Left ventricle myocardium inferior (tissue), 1 donor: ENCODE measurements around the gene SPN. TPM values are rescaled to one million over a fixed set of nuclear protein-coding genes. Genes with fewer than 3 reads are reported as not detected.
A peak's percentile ranks its signal among the peaks of the same experiment; 100 is the strongest.
"Not testable (repeated sequence)": the region's sequence is repeated elsewhere in the genome, so short reads cannot be mapped to it uniquely, and the experiment has no call there.

Experiments
- DNase-seq: peaks from one replicate; pipeline ENCODE4 v3.0.0-alpha.2; 2020
- H3K27ac ChIP-seq: fragments of 200-600 bp; replicated peaks from 2 replicates; pipeline ENCODE4 v1.8.0; 2021
- H3K27me3 ChIP-seq: fragments of 200-600 bp; 2 replicates; pipeline ENCODE4 v1.8.0; 2021; ENCODE audit warnings: low read depth
- H3K36me3 ChIP-seq: fragments of 200-600 bp; 2 replicates; pipeline ENCODE4 v1.8.0; 2021
- H3K4me1 ChIP-seq: fragments of 200-600 bp; 2 replicates; pipeline ENCODE4 v1.8.0; 2021
- H3K4me3 ChIP-seq: fragments of 200-600 bp; 2 replicates; pipeline ENCODE4 v1.8.0; 2021; ENCODE audit warnings: mild to moderate bottlenecking, moderate library complexity
- H3K9me3 ChIP-seq: fragments of 200-600 bp; replicated peaks from 2 replicates; pipeline ENCODE4 v1.8.0; 2021
- CTCF ChIP-seq: fragments of 200-600 bp; IDR thresholded peaks from 2 replicates; pipeline ENCODE4 v1.8.0; 2021; ENCODE audit warnings: antibody characterized with exemption, mild to moderate bottlenecking, borderline replicate concordance
- intact Hi-C: fragments of 100-400 bp; cut with micrococcal nuclease; formaldehyde crosslinking; loops from one replicate; pipeline ENCODE4 v1.11.0; 2022
- total RNA-seq: library from RNA; stranded (reverse); fragmentation: NEBNext Ultra II Directional; extraction: Animal tissue kit (Norgen Biotek cat#: 25700); gene quantifications from one replicate; pipeline ENCODE4 v1.2.1, GENCODE V29; 2021
- donor health status: DM: no; HTN: yes; CAD: no; lungs with severe emphysema.

Gene SPN
- total RNA-seq, 1 donor from 2014 or later = 1.3 TPM

- no peak overlapping the region for H3K27ac ChIP-seq
- intact Hi-C loops = no loop called here
- H3K4me1 ChIP-seq = peaks cover 12% of the 10 kb centered on the region
- H3K9me3 ChIP-seq = no peaks in the 10 kb centered on the region
- TF ChIP-seq CTCF = no peak
- H3K27me3 ChIP-seq = peaks cover 26% of the 10 kb centered on the region
- no peak for DNase-seq
- H3K36me3 ChIP-seq = no peaks in the 10 kb centered on the region
- H3K4me3 ChIP-seq = no peak overlapping the region
Measured at GRCh38 chr16:29662000-29662728, 883 bp upstream of the SPN start.

GRCh38 chr16:29662729-29663015 lies 375 bp upstream of the SPN start:
- Histone ChIP-seq H3K9me3 (no peaks in the 10 kb centered on the region), H3K27ac (no peak overlapping the region), H3K36me3 (no peaks in the 10 kb centered on the region), H3K4me3 (no peak overlapping the region), H3K27me3 (peaks cover 26% of the 10 kb centered on the region), H3K4me1 (peaks cover 12% of the 10 kb centered on the region)
- no peak for TF ChIP-seq CTCF
- intact Hi-C loops = no loop called here
- no peak for DNase-seq

GRCh38 chr16:29663807-29664090 lies 702 bp downstream of the SPN start:
- no peak overlapping the region for H3K27ac ChIP-seq
- intact Hi-C loops = no loop called here
- peaks cover 12% of the 10 kb centered on the region for H3K4me1 ChIP-seq
- no peak for TF ChIP-seq CTCF
- peaks cover 26% of the 10 kb centered on the region for H3K27me3 ChIP-seq
- H3K4me3 ChIP-seq = peak overlapping the region; percentile 32
- no peaks in the 10 kb centered on the region for H3K9me3 ChIP-seq
- DNase-seq = no peak
- H3K36me3 ChIP-seq = no peaks in the 10 kb centered on the region

- Histone ChIP-seq H3K4me1 (peaks cover 12% of the 10 kb centered on the region), H3K27me3 (peaks cover 26% of the 10 kb centered on the region), H3K9me3 (no peaks in the 10 kb centered on the region), H3K4me3 (peak overlapping the region; percentile 32), H3K27ac (no peak overlapping the region), H3K36me3 (no peaks in the 10 kb centered on the region)
- no peak for TF ChIP-seq CTCF
- intact Hi-C loops = no loop called here
- DNase-seq = no peak
Measured at GRCh38 chr16:29664091-29664921, 1.3 kb downstream of the SPN start.

GRCh38 chr16:29665294-29666077 lies 2.4 kb downstream of the SPN start:
- no peaks in the 10 kb centered on the region for H3K36me3 ChIP-seq
- DNase-seq = no peak
- peaks cover 26% of the 10 kb centered on the region for H3K27me3 ChIP-seq
- H3K4me1 ChIP-seq = peaks cover 12% of the 10 kb centered on the region
- intact Hi-C loops = no loop called here
- H3K4me3 ChIP-seq = no peak overlapping the region
- no peak overlapping the region for H3K27ac ChIP-seq
- no peak for TF ChIP-seq CTCF
- H3K9me3 ChIP-seq = no peaks in the 10 kb centered on the region

GRCh38 chr16:29667322-29667610 lies 4.2 kb downstream of the SPN start:
- DNase-seq, H3K9me3 ChIP-seq, intact Hi-C loops, H3K4me3 ChIP-seq, H3K27ac ChIP-seq, H3K36me3 ChIP-seq: not testable (repeated sequence)
- Histone ChIP-seq H3K4me1 (peaks cover 12% of the 10 kb centered on the region), H3K27me3 (peaks cover 26% of the 10 kb centered on the region)
